HepG2 (cell line): ENCODE measurements around the gene MAN2A2. TPM values are rescaled to one million over a fixed set of nuclear protein-coding genes. Genes with fewer than 3 reads are reported as not detected.
A peak's percentile ranks its signal among the peaks of the same experiment; 100 is the strongest.

Experiments used
- FOXA1 ChIP-seq, 2 experiments: fragments of 450-650 bp in 1 of 2; sonication (generic) in 1 of 2; formaldehyde crosslinking in 1 of 2; IDR thresholded peaks; 2 replicates each; pipeline versions ENCODE4 v1.4.0 to v1.6.1; 2016 to 2020; ENCODE audit warnings: missing genetic modification reagents in 1 of 2
- KDM5B ChIP-seq: sonication (generic); formaldehyde crosslinking; IDR thresholded peaks from 2 replicates; pipeline ENCODE4 v1.4.0; 2020; ENCODE audit warnings: missing genetic modification reagents, mild to moderate bottlenecking, borderline replicate concordance
- KLF11 ChIP-seq: IDR thresholded peaks from 2 replicates; pipeline ENCODE4 v1.6.1; 2016; ENCODE audit warnings: missing compliant biosample characterization
- LCORL ChIP-seq, 2 experiments: fragments of 450-650 bp in 1 of 2; sonication (generic) in 1 of 2; formaldehyde crosslinking in 1 of 2; IDR thresholded peaks; 2 replicates each; pipeline versions ENCODE4 v1.5.0 to v1.6.1; 2017 to 2020; ENCODE audit warnings: antibody characterized with exemption in 1 of 2, missing genetic modification reagents in 1 of 2
- MAZ ChIP-seq, 2 experiments: sonication (generic) in 1 of 2; formaldehyde crosslinking in 1 of 2; IDR thresholded peaks; 2 replicates each; pipeline versions ENCODE4 v1.5.0 to v1.6.1; 2012 to 2020; ENCODE audit warnings: low read depth in 2 of 2, mild to moderate bottlenecking in 2 of 2, borderline replicate concordance in 1 of 2, improper control_type of control experiment in 1 of 2, low read length in 1 of 2, missing genetic modification reagents in 1 of 2, moderate library complexity in 1 of 2
- NONO ChIP-seq, 2 experiments: fragments of 450-650 bp in 1 of 2; sonication (generic) in 1 of 2; formaldehyde crosslinking in 1 of 2; IDR thresholded peaks in 1 of 2; conservative IDR thresholded peaks in 1 of 2; 2 replicates each; pipeline versions ENCODE4 v1.6.1 to v1.8.0; 2017 to 2022; ENCODE audit warnings: mild to moderate bottlenecking in 1 of 2, missing genetic modification reagents in 1 of 2, moderate library complexity in 1 of 2
- PAF1 ChIP-seq: IDR thresholded peaks from 2 replicates; pipeline ENCODE4 v1.6.1; 2016; ENCODE audit warnings: missing genetic modification reagents, missing compliant biosample characterization
- SRY ChIP-seq: sonication (generic); formaldehyde crosslinking; IDR thresholded peaks from 2 replicates; pipeline ENCODE4 v1.8.0; 2022; ENCODE audit warnings: mild to moderate bottlenecking, missing genetic modification reagents
- ZNF570 ChIP-seq: sonication (generic); formaldehyde crosslinking; IDR thresholded peaks from 2 replicates; pipeline ENCODE4 v1.4.0; 2020; ENCODE audit warnings: mild to moderate bottlenecking, missing genetic modification reagents, borderline replicate concordance
- ZNF572 ChIP-seq: sonication (generic); formaldehyde crosslinking; IDR thresholded peaks from 2 replicates; pipeline ENCODE4 v1.5.1; 2020; ENCODE audit warnings: mild to moderate bottlenecking, missing genetic modification reagents
- ZNF670 ChIP-seq: sonication (generic); formaldehyde crosslinking; IDR thresholded peaks from 2 replicates; pipeline ENCODE4 v1.8.0; 2022; ENCODE audit warnings: mild to moderate bottlenecking, missing genetic modification reagents, borderline replicate concordance
- polyA plus RNA-seq, 8 experiments: library from polyadenylated mRNA; depleted of rRNA in 3 of 8; stranded (reverse) in 7 of 8; unstranded in 1 of 8; fragments of >200 nt; fragmentation: Illumina TruSeq in 4 of 8; extraction: Trizol in 4 of 8; gene quantifications; 2 replicates each; pipeline versions ENCODE4 v1.2.1 to v1.2.3, GENCODE V29; 2011 to 2016; ENCODE audit warnings: low read depth in 4 of 8, missing spikeins in 1 of 8, mixed read lengths in 1 of 8; ENCODE audit not compliant: insufficient read depth in 1 of 8
- total RNA-seq, 5 experiments: library from RNA; depleted of rRNA; stranded (reverse); fragments of >200 nt; fragmentation: Illumina TruSeq; extraction: Trizol; gene quantifications; 2 replicates each; pipeline ENCODE4 v1.2.3, GENCODE V29; 2016; ENCODE audit warnings: low read depth in 1 of 5
- TF ChIP-seq, protein P1 (sequence below): sonication (generic); formaldehyde crosslinking; IDR thresholded peaks from 2 replicates; pipeline ENCODE4 v1.4.0; 2020; ENCODE audit warnings: missing genetic modification reagents, borderline replicate concordance
- TF ChIP-seq, protein P2 (sequence below): sonication (generic); formaldehyde crosslinking; IDR thresholded peaks from 2 replicates; pipeline ENCODE4 v1.4.0; 2020; ENCODE audit warnings: missing genetic modification reagents, borderline replicate concordance
- TF ChIP-seq, protein P3 (sequence below): sonication (generic); formaldehyde crosslinking; conservative IDR thresholded peaks from 2 replicates; pipeline ENCODE4 v1.4.0; 2020; ENCODE audit warnings: mild to moderate bottlenecking, missing genetic modification reagents, moderate library complexity

MAN2A2 gene
- total and polyA plus RNA-seq, 2 of the 13 experiments (the other 11 are each of a cell fraction or from before 2014, with no cell fraction given), result 17.5 to 51.5 TPM

DNA sequence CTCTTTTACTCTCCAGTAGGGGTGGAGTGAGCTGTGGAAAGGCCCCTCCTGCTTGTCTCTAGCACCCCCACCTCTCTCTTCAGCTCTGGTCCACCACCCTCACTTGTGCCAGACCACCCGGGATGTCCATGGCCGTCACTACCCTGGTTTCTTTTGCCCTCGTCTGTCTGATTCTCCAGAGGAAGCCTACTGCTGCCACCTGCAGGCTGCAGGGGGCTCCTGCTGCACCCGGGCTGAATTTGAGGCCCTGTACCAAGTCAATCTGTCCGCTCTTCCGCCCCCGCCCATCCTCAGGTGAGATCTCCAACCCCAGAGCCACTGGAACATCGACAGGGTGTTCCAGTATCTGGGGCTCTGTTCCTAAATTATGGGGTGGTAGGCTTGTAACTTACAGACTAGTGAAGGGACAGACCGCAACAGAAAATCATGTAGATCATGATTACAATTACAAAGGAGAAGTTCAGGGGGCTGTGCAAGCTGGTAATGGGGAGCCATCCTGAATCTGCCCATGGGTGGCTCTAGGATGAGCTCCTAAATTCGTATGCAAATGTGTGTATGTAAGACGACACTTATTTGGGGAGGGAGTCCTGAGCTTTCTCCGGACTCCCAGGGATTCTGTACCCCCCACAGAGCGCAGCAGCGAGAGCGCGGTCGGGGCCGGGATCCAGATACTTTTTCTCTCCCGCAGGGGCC is 31.3 kb downstream of the MAN2A2 start (continued):
- TF ChIP-seq, protein P1, sequence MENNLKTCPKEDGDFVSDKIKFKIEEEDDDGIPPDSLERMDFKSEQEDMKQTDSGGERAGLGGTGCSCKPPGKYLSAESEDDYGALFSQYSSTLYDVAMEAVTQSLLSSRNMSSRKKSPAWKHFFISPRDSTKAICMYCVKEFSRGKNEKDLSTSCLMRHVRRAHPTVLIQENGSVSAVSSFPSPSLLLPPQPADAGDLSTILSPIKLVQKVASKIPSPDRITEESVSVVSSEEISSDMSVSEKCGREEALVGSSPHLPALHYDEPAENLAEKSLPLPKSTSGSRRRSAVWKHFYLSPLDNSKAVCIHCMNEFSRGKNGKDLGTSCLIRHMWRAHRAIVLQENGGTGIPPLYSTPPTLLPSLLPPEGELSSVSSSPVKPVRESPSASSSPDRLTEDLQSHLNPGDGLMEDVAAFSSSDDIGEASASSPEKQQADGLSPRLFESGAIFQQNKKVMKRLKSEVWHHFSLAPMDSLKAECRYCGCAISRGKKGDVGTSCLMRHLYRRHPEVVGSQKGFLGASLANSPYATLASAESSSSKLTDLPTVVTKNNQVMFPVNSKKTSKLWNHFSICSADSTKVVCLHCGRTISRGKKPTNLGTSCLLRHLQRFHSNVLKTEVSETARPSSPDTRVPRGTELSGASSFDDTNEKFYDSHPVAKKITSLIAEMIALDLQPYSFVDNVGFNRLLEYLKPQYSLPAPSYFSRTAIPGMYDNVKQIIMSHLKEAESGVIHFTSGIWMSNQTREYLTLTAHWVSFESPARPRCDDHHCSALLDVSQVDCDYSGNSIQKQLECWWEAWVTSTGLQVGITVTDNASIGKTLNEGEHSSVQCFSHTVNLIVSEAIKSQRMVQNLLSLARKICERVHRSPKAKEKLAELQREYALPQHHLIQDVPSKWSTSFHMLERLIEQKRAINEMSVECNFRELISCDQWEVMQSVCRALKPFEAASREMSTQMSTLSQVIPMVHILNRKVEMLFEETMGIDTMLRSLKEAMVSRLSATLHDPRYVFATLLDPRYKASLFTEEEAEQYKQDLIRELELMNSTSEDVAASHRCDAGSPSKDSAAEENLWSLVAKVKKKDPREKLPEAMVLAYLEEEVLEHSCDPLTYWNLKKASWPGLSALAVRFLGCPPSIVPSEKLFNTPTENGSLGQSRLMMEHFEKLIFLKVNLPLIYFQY, result 0 out of 2 replicates have a peak, but pooled peaks have one; percentile 32
- TF ChIP-seq ZNF570 (no peak), LCORL (IDR thresholded peaks at IDR 0.05) (no peak), LCORL (CRISPR knock-in tag; IDR thresholded peaks at IDR 0.05) (peak; percentile 66), MAZ (IDR thresholded peaks at IDR 0.05; ENCODE audit: borderline replicate concordance, low read depth, low read length) (peak; percentile 22; the same call in 1 of the 2 replicates), MAZ (CRISPR knock-in tag; IDR thresholded peaks at IDR 0.05; ENCODE audit: low read depth) (no peak), NONO (IDR thresholded peaks at IDR 0.05) (no peak), NONO (CRISPR knock-in tag; conservative IDR thresholded peaks at IDR 0.05) (no peak), KDM5B (CRISPR knock-in tag) (0 out of 2 replicates have a peak, but pooled peaks have one; percentile 15), SRY (CRISPR knock-in tag) (no peak), ZNF572 (no peak), ZNF670 (CRISPR knock-in tag) (0 out of 2 replicates have a peak, but pooled peaks have one; percentile 76), KLF11 (CRISPR knock-in tag) (no peak), FOXA1 (IDR thresholded peaks at IDR 0.05) (no peak), FOXA1 (CRISPR knock-in tag; IDR thresholded peaks at IDR 0.05) (no peak), PAF1 (CRISPR knock-in tag) (no peak)
- TF ChIP-seq, protein P2, sequence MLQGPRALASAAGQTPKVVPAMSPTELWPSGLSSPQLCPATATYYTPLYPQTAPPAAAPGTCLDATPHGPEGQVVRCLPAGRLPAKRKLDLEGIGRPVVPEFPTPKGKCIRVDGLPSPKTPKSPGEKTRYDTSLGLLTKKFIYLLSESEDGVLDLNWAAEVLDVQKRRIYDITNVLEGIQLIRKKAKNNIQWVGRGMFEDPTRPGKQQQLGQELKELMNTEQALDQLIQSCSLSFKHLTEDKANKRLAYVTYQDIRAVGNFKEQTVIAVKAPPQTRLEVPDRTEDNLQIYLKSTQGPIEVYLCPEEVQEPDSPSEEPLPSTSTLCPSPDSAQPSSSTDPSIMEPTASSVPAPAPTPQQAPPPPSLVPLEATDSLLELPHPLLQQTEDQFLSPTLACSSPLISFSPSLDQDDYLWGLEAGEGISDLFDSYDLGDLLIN (CRISPR knock-in tag), result 0 out of 2 replicates have a peak, but pooled peaks have one; percentile 7
- TF ChIP-seq, protein P3, sequence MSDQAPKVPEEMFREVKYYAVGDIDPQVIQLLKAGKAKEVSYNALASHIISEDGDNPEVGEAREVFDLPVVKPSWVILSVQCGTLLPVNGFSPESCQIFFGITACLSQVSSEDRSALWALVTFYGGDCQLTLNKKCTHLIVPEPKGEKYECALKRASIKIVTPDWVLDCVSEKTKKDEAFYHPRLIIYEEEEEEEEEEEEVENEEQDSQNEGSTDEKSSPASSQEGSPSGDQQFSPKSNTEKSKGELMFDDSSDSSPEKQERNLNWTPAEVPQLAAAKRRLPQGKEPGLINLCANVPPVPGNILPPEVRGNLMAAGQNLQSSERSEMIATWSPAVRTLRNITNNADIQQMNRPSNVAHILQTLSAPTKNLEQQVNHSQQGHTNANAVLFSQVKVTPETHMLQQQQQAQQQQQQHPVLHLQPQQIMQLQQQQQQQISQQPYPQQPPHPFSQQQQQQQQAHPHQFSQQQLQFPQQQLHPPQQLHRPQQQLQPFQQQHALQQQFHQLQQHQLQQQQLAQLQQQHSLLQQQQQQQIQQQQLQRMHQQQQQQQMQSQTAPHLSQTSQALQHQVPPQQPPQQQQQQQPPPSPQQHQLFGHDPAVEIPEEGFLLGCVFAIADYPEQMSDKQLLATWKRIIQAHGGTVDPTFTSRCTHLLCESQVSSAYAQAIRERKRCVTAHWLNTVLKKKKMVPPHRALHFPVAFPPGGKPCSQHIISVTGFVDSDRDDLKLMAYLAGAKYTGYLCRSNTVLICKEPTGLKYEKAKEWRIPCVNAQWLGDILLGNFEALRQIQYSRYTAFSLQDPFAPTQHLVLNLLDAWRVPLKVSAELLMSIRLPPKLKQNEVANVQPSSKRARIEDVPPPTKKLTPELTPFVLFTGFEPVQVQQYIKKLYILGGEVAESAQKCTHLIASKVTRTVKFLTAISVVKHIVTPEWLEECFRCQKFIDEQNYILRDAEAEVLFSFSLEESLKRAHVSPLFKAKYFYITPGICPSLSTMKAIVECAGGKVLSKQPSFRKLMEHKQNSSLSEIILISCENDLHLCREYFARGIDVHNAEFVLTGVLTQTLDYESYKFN (CRISPR knock-in tag), result no peak; the same call in 1 of the 2 replicates
